Globus pallidus (tissue), 1 donor: ENCODE results near the gene AFAP1L1.

ENCODE experiments used
- DNase-seq: peaks from one replicate; pipeline ENCODE4 v3.0.0-alpha.2; 2015; ENCODE audit warnings: low spot score

AFAP1L1 gene

DNA sequence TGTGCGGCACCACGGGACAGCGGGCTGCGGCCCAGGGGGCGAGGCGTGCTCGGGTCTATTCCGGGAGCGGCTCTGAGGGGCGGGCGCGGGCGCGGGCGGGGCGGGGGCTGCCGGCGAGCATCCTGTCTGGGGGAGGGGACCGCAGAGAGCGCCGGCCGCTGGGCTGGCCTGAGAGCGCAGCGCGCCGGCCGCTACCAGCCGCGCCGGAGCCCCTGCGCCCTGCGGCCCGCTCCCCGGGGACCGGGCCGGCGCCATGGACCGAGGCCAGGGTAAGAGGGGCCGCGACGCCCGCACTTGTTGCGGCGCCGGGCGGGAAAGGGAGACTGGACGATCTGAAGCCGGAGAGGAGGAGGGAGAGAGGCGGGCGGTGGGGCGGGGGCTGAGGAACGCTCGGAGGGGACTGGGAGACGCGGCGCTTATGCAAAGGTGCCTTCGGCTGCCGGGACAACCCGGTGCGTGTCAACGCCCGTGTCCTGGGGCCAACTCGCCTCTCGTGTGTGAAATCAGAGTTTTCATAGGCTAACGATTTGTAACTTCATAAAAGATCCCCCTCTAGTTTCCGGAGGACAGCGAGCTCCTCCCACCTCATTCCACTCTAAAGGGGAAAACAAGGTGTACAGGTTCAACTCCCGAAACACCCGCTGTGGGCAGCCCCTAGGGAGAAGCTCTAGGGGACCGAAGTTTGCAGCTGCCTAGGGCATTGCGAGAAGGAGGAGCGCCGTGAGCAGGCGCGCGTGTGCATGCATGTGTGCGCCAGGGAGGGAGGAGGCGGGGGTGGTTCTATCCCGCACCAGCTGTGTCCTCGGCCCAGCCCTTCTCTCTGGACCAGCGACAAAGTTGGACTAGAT lies at the start of gene AFAP1L1:
Gene AFAP1L1 (plus strand): TSS at position 144 of the 848 bp plus-strand sequence. CDS start 110 bp downstream, at position 254.
- peak; percentile 40 for DNase-seq

- no peak for DNase-seq
These were observed 48.4 kb upstream of the AFAP1L1 start for GRCh38 chr5:149223081-149223848.

GRCh38 chr5:149224282-149224681 lies 47.4 kb upstream of the AFAP1L1 start:
- DNase-seq, result no peak

GRCh38 chr5:149227168-149227826 lies 44.4 kb upstream of the AFAP1L1 start:
- no peak for DNase-seq

DNA sequence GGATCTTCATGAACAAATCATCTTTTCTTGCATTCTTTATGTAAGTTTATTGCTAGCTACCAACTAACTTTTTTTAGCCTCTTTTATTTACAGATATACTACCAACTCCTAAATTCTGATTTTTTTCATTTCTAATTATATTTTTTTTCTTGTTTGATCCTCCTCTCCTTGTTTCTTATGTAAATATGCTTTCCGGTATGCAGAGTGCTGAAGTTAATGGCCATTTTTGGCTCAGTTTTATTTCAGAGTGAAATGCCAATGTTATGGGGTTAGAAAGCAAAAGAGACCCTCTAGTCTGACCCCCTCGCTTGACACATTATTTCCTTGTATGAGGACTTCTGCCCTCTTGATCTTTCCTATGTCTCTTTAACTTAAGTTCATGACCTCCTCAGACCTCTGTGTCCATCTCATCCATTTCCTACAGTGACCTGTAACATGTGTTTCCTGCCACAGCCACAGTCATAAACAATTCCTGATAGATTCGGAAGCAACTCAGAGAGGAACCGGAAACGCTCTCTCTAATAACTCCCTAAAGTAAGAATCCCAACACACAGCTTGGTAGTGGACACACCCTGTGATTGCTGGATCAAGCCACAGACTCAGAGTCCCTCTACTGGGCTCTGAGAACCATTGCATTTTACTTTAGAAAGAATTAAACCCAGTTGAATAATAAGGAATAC lies 42.9 kb upstream of the AFAP1L1 start:
- DNase-seq, result peak; percentile 61

GRCh38 chr5:149229298-149229937 lies 42.2 kb upstream of the AFAP1L1 start:
- no peak for DNase-seq

DNA sequence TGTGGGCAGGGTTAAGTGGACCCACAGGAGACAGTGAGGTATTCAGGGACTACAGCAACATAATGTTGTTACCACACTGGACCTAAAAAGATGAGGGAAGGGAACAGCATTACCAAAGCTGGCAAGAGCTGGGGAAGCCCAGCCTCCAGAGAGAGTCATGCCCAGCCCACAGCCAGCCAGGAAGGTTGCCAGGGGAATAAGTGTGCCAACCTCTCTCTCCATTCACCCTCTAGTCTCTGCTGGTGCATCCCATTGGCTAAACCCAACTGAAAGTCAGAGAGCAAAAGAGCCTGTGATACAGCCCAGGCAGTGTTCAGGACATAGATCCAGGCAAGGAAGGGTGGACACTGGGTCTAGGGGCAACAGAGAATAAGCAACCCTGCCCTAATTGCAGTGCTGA lies 35.8 kb upstream of the AFAP1L1 start:
- no peak for DNase-seq

DNA sequence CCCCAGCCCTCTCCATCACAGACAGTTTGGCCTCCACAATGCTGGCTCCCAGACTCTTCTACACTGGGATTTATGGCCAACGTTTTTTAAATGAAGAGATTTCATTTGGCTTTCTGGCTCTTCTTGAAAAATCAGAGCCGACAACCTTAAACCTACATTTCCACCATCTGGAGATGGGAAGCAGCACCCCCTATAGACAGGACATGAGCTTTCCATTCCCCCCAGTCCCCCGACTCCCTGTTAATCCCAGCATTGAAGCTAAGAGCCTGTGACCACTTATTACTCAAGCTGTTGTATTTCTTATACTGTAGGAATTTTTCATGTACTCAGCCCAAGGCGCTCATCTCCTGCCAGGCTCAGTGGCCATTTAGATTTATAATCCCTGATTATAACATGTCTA lies 34.0 kb upstream of the AFAP1L1 start:
- DNase-seq, result no peak

DNA sequence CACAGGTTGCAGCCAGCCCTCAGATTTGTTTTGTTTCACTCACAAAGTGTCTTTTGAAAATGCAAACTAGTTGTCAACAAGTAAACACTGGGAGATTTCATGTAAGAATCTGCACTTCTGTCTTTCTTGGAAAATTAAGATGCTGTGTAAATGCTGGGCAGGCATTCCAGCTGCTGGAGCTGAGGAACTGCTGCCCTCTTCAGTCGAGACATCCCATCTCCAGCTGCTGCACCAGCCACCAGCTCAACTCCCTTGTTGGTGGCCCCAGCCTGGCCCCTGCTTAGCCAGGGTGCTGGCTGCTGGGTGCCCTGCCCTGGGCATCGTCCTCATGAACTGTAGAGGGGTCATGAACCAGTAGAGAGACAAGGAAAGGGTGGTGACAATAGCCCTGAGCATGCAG lies 33.1 kb upstream of the AFAP1L1 start:
- no peak for DNase-seq

GRCh38 chr5:149239917-149240316 lies 31.7 kb upstream of the AFAP1L1 start:
- no peak for DNase-seq

GRCh38 chr5:149240354-149240998 lies 31.2 kb upstream of the AFAP1L1 start:
- DNase-seq, result no peak

DNA sequence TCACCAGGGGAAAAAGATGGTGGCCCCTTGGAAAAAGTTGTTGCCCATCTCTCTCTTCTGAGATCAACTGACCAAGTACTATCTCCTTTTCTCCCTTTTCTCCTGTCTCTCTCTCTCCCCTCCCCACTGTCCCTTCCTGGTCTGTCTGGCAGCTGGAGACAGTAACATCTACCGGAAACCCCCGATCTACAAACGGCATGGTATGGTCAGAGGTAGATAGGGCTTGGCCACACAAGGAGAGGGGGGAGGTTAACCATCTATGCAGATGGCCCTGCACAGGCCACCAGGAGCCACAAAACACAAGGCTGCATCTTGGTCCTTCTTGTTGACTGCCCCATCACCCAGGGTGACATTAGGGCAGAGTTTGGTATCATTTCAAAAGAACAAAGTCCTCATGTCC lies 29.3 kb upstream of the AFAP1L1 start:
- DNase-seq, result no peak

DNA sequence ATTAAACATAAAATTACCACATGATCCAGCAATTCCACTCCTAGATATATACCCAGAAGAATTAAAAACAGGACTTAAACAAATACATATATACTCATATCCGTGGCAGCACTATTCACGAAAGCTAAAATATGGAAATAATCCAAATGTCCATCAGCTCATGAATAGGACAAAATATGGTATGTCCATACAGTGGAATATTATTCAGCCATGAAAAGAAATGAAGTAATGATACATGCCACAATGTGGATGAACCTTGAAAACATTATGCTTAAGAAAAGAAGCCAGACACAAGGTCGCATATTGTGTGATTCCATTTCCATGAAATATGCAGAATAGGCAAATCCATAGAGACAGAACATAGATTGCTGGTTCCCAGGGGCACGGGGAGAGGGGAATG lies 24.8 kb upstream of the AFAP1L1 start:
- DNase-seq, result no peak

- DNase-seq, result no peak
These were observed 23.9 kb upstream of the AFAP1L1 start for GRCh38 chr5:149247726-149248125.

GRCh38 chr5:149251546-149251945 lies 20.1 kb upstream of the AFAP1L1 start:
- DNase-seq, result no peak

GRCh38 chr5:149254506-149254905 lies 17.2 kb upstream of the AFAP1L1 start:
- DNase-seq, result no peak

GRCh38 chr5:149256451-149256850 lies 15.2 kb upstream of the AFAP1L1 start:
- no peak for DNase-seq

DNA sequence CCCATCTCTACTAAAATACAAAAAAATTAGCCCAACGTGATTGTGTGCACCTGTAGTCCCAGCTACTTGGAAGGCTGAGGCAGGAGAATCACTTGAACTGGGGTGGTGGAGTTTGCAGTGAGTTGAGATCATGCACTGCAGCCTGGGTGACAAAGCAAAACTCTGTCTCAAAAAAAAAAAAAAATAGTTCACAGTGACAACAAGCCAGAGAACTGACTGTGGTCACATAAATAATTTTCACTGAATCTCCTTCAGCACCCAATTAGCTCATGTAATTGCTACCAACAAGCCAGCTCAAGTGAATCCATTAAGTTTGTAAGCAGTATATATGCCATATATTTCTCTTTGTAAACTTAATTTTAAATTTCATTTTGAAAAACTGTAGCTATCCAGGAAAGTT lies 14.5 kb upstream of the AFAP1L1 start:
- no peak for DNase-seq

DNA sequence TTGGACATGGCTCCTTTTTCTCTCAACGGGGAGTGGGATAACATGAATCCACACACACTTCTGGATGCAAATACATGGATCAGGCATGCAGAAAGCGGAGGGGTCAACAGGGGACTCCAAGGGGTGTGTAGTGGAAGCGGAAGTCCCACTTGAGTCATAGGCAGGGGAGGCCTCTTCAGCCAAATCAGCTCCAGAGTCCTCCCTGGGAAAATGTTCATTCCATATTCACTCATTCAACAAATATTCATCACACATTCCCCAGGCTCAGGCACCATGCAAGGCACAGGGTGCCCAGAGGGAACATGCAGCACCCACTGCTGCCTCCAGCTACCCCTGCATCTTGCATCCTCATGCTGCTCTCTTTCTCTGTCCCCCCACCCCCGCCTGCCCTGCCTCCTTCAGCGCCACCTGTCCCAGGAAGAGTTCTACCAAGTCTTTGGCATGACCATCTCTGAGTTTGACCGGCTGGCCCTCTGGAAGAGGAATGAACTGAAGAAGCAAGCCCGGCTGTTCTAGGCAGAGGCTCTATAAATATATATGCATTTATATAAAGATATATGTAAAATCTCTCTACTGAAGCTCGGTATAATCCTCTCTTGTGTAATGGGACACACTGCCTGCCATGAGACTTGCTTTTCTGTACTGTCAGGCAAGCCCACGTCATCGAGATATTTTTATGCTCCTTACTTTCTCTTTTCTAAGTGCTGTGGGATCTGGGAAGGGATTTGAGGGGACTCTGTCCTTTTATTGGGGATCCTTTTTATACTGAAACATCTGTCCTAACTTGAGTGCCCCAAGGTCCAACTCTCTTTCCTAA lies 13.6 kb upstream of the AFAP1L1 start:
- no peak for DNase-seq

- no peak for DNase-seq
These were observed 10.9 kb upstream of the AFAP1L1 start for GRCh38 chr5:149260761-149261160.
